NCI-H2171 treated with DMSO at 0.1 percent for 48 hours (cell line): Measurements from ENCODE around the gene EID1.
"Not testable (repeated sequence)": the region's sequence is repeated elsewhere in the genome, so short reads cannot be mapped to it uniquely, and the experiment has no call there.

Experiments
- DNase-seq: peaks from one replicate; lab custom pipeline; 2025; lab: John Stamatoyannopoulos, UW

Gene EID1

GRCh38 chr15:48877630-48878595, at the start of gene EID1:
EID1 (plus strand) TSS chr15:48878134; CDS start chr15:48878177, 43 bp downstream.
- peak; percentile 96 for DNase-seq

GRCh38 chr15:48828471-48828870, 49.5 kb upstream of the EID1 start:
- no peak for DNase-seq

DNA sequence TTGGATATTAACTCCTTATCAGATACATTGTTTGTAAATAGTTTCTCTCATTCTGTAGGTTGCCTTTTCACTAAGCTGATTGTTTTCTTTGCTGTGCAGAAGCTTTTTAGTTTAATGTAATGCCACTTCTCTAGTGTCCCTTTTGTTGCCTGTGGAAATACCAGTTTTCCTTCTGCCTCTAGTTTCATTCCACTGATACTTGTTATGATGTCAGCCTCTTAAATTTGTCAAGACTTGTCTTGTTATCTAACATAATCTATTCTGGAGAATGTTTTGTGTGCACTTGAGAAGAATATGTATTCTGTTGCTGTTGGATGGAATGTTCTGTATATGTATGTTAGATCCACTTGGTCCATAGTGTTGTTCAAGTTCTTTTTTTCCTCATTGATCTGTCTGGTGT, 49.0 kb upstream of the EID1 start:
- DNase-seq: no peak

DNA sequence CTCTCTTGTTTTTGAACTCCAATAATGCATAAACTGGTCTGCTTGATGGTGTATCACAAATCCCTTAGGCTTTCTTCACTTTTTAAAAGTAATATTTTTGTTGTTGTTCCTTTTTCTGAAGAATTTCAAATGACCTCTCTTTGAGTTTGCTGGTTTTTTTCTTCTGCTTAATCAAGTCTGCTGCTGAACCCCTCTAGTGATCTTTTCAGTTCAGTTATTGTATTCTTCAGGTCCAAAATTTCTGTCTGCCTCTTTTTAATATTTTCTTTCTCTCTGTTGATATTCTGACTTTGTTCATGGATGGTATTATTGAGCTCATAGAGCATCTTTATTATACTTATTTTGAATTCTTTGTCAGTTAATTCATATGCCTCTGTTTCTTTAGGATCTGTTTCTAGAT, 45.3 kb upstream of the EID1 start:
- no peak for DNase-seq

DNA sequence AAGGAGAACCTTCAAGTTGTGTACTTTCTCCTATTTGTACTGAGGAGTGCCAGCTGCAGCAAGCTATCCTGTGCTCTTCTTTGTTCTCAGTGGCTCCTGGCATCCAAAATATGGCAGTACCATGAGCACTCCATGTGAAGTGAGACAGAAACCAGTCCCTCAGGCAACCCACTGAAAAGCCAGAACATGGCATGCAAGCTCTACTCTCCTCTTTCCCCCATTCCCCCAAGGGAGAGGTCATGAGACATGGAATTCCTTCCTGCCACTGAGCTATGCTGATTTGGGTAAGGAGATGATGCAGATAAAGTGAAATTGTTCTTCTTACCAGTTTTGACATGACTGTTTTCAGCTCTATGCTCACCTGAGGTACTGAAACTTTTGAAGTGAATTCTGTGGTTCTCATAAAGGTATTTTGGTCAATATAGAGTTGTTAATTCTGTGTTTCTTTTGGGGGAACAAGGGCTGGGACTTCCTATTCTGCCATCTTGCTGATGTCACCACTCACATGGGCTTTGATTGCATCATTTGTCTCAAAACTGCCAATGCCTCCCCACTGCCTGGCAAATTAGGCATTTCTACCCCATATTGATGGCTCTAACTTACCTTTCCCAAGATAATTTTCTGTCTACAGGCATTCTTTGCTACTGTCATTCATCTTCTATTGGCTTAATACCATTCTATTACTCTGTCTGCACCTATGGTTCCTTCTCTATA, 44.3 kb upstream of the EID1 start:
- no peak for DNase-seq

GRCh38 chr15:48834756-48835155, 43.2 kb upstream of the EID1 start:
- no peak for DNase-seq

DNA sequence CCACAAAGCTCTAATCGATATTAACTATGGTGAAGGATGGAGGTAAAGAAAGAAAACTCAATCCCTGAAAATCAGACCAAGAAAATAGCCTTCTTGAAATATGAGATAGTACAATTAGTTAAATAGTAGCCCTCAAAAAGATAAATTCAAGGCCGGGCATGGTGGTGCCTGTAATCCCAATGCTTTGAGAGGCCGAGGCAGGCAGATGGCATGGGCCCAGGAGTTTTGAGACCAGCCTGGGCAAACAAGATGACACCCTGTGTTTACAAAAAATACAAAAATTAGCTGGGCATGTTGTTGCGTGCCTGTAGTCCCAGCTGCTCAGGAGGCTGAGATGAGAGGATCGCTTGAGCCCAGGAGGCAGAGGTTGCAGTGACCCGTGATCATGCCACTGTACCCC, 35.4 kb upstream of the EID1 start:
- peak; percentile 92 for DNase-seq

DNA sequence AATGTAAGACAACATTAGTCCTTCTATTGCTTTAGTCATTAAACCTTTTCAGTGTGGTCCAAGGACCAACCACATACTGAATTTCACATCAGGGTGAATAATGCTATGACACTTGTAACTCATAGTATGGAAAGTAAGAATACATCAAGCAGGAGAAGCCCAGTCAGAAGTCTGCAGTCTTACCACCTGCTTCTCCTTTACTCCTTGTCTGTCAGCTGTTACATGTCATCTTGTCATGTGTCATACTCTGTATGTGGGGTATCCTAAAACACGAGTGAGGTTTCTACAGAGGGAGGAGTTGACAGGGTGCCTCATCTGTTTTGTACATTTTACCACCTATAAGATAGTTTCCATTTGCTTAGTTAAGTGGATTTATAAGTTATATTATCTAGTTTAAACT, 32.8 kb upstream of the EID1 start:
- DNase-seq: no peak

DNA sequence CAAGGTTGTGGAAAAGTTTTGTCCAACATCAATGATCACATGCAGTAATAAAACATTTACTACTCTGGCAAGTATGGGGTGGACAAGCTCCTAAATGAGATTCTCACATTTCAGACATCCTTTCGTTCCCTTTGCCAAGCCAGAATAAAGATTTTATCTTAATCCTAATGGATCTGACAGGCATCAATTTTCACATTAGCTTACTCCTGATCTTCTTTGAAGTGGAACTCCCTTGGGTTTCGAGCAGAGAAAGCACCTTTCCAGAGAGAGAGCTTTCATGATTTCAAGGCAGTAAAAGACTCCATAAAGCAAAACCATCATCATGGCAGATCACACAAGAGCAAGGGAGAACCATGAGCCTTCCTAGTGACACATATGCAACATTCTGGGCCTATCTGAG, 27.3 kb upstream of the EID1 start:
- DNase-seq: peak; percentile 89

GRCh38 chr15:48851956-48852355, 26.0 kb upstream of the EID1 start:
- DNase-seq: no peak

DNA sequence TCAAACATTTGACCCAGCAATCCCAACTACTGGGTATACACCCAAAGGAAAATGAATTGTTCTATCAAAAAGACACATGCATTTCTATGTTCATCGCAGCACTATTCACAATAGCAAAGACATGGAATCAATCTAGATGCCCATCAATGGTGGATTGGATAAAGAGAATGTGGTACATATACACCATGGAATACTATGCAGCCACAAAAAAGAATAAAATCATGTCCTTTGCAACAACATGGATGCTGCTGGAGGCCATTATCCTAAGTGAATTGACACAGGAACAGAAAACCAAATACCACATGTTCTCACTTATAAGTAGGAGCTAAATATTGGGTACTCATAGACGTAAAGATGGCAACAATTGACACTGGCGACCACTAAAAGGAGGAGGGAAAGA, 23.5 kb upstream of the EID1 start:
- DNase-seq: not testable (repeated sequence)

DNA sequence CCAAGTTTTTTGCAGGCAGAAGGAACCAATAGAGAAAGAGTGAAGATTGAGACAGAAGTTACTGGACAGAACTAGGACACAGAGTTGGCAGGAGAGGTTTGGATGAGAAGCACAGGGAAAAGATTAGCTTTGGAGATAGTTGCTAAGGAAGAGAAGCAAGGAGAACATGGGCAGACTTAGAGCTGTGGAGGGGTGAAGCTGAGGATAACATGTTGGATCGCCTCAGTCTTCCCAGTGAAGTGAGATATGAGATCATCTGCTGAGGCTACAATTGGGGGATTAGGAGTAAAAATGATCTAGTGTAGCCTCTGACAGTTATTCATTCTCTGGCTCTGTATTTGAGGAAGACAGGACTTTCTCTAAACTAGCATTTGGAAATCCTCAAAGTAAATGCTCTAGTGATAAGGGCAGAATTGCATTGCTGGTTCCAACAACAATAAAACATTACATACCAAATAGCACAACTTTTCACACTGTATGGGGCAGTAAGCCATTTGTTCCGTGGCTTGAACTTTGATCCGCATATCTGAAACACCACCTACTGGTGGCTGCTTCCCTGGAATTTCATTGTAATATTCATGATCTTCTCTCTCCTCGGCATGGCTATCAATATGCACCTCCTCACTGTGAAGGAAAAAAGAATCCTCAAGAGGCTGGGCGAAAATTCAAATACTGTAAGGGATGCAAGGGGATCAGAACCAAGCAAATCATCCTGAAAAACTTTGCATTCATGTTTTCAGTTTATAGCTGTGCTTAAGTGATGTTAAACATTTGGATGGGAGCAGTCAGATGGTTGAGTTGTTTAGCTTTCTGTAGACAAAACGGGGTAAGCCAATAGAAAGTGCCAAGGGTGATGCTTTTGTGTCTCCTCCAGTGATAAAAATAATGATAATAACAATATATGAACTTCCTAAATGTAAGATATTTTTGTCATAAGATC, 22.2 kb upstream of the EID1 start:
- DNase-seq: peak; percentile 39

DNA sequence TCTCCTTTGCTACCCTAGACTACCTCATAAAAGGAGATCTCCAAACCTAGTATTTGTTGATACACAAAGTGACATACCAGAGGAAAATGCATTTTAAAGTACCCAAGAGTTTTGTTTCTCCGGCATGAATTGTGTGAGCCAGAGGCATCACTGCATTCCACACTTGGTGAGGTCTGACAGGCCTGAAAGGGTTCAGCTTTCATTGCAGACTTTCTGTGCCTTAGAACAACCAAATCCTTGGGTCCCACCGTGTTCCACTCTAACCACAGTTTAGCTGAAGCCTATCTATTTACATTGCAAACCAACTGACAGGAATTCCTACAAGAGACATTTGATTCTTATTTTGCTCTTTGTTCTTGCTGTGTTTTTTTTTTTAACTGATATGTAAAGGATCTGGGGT, 21.0 kb upstream of the EID1 start:
- peak; percentile 45 for DNase-seq

DNA sequence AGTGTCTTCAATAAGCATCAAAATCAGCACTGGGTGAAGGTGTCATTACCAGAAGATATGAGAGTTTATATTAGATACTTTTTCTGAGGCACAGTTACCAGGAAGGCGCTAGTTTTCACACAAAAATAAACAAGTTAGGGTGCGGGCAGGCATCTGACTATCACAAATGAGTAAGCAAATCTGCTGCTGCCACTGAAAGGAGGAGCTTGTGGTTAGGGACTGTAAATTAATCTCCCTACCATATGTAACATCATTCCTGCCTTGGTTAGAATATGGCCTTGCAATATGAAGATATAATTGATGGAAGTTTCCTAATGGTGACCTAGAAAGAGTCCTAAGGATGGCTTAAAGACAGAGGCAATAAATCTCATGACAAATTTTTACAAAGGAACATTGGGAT, 19.5 kb upstream of the EID1 start:
- peak; percentile 94 for DNase-seq

DNA sequence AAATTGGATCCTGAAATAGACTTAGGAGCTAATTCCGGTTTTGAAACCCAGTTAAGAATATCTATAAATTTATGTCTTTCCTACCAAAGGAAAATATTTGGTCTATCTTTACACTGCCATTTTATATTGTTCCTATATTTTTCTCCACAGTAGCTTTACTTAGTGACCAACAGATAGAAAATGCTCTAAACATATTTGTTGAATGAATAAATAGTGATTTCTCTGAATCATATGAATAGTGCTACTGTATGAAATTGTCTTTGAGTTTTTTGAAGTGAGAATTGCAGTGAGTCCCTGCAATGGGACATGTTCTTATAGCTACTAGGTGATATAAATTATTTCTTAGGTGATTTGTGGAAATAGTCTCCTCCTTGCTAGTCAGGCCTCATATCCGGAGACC, 18.5 kb upstream of the EID1 start:
- DNase-seq: no peak

- DNase-seq: peak; percentile 85
These were observed 16.0 kb upstream of the EID1 start for GRCh38 chr15:48861813-48862431.

- no peak for DNase-seq
These were observed 15.2 kb upstream of the EID1 start for GRCh38 chr15:48862705-48863104.

DNA sequence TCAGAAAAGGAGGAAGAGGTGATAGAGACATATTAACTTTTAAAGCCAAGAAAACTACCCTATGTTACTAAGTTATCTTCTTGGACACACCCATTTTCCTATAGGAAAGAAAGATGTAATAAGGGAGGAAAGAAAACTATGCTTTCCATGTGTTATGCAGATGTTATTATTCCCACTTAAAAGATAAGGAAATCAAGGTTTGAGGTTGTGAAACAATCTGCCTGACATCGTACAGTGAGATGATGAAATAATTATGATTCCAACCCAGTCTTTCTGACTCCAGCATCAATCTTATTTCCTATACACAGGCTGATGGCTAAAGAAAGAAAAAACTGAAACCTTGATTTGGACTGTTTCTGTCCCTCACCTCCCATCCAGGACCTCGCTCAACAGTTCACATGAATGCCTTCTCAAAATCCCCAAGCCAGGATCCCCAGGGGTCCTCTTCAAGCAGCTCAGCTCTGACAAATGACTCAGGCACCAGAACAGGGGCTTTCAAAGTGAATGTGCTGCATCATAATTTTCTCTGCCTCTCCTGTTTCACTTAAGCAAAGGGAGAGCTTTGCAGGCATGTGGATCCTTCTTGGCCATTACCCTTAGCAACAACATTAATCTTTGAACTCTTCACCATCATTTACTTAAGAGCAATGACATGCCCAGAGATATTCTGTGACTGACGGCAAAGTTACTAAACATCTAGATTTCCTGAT, 12.4 kb upstream of the EID1 start:
- peak; percentile 38 for DNase-seq

- DNase-seq: peak; percentile 87
These were observed 11.8 kb upstream of the EID1 start for GRCh38 chr15:48866141-48866563.

DNA sequence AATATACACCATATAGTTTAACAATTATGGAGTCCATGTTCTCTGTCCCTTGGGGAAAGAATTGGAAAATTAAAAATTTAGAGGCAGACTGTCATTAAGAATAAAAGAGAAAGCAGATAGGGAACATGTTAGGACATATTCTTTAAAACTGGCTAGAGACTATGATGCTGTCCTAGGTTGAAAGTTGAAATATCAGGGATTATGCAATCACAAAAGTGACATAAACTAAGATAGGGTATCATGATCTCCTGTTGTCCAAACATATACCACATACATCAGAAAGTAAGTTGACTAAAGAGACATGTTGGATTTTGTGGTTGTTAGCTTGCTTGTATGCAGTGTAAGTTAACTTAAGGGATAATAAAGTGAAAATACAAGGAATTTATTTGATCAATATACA, 9.9 kb upstream of the EID1 start:
- no peak for DNase-seq

DNA sequence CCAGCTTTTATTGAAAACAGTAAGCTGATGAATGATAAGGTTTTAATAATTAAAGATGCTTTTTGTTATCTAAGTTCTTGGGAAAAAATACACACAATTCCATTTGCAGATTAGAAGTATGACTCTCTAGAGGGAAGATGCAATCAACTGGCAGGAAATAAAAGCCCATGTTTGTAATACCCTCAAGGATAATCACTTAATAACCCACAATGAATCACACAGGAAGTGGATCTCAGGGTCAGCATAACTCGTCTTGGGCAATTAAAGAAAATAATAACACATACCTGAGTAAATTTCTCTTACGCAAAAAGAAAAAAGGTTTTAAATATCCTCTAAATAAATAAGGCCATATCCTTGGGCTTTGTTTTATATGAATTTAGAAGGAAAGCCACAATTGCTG, 9.4 kb upstream of the EID1 start:
- no peak for DNase-seq
